HG03060 (cell line): ENCODE measurements around the gene DRC7.

Experiments
- ATAC-seq: cut with Tn5 transposase; IDR thresholded peaks from one replicate; pipeline ENCODE4 v1.9.1; 2021; ENCODE audit warnings: low read depth, moderate number of reproducible peaks; ENCODE audit not compliant: unreplicated experiment

DRC7 gene

GRCh38 chr16:57758331-57759117 is 63.9 kb downstream of the DRC7 start:
- ATAC-seq, result no peak

- ATAC-seq, result no peak
Measured at GRCh38 chr16:57759131-57759530, 64.5 kb downstream of the DRC7 start.

- no peak for ATAC-seq
Measured at GRCh38 chr16:57759541-57760356, 65.1 kb downstream of the DRC7 start.

GRCh38 chr16:57760357-57761160 is 66.0 kb downstream of the DRC7 start:
- ATAC-seq, result no peak

- ATAC-seq, result no peak
Measured at GRCh38 chr16:57761301-57761700, 66.7 kb downstream of the DRC7 start.

- no peak for ATAC-seq
Measured at GRCh38 chr16:57761957-57762356, 67.4 kb downstream of the DRC7 start.

GRCh38 chr16:57762365-57763040 is 67.9 kb downstream of the DRC7 start:
- no peak for ATAC-seq

GRCh38 chr16:57763285-57764005 is 68.8 kb downstream of the DRC7 start:
- no peak for ATAC-seq

- no peak for ATAC-seq
Measured at GRCh38 chr16:57764006-57764340, 69.4 kb downstream of the DRC7 start.

- no peak for ATAC-seq
Measured at GRCh38 chr16:57764341-57765159, 69.9 kb downstream of the DRC7 start.

GRCh38 chr16:57765160-57765728 is 70.6 kb downstream of the DRC7 start:
- ATAC-seq, result no peak

GRCh38 chr16:57766714-57767348 is 72.2 kb downstream of the DRC7 start:
- no peak for ATAC-seq

- no peak for ATAC-seq
Measured at GRCh38 chr16:57769541-57770145, 75.0 kb downstream of the DRC7 start.

- ATAC-seq, result no peak
Measured at GRCh38 chr16:57770361-57770760, 75.8 kb downstream of the DRC7 start.

- no peak for ATAC-seq
Measured at GRCh38 chr16:57771141-57771785, 76.7 kb downstream of the DRC7 start.

GRCh38 chr16:57773019-57773418 is 78.4 kb downstream of the DRC7 start:
- ATAC-seq, result no peak

- no peak for ATAC-seq
Measured at GRCh38 chr16:57773655-57774295, 79.2 kb downstream of the DRC7 start.
